Keratinocyte (primary cell): ENCODE results near the gene ZGRF1. TPM values are rescaled to one million over a fixed set of nuclear protein-coding genes. Genes with fewer than 3 reads are reported as not detected.
A peak's percentile ranks its signal among the peaks of the same experiment; 100 is the strongest.

Experiments used
- DNase-seq: peaks from one replicate; pipeline ENCODE4 v3.0.0-alpha.2; 2011; ENCODE audit warnings: low read depth, missing footprints, low spot score
- FAIRE-seq: peaks from 2 replicates; lab custom pipeline; 2011; peaks lifted over from hg19 to GRCh38; lab: Jason Lieb, UNC
- H2AFZ ChIP-seq: 2 replicates; pipeline ENCODE4 v1.6.0; 2012; ENCODE audit warnings: low read length, control low read depth, inconsistent platforms; ENCODE audit not compliant: control insufficient read depth
- H3K27ac ChIP-seq: 2 replicates; pipeline ENCODE4 v1.5.1; 2011; ENCODE audit warnings: low read length; ENCODE audit not compliant: control insufficient read depth, insufficient read depth
- H3K27me3 ChIP-seq: 3 replicates; pipeline ENCODE4 v1.6.0; 2011; ENCODE audit warnings: low read length; ENCODE audit not compliant: control insufficient read depth, insufficient read depth; ENCODE audit errors: extremely low read depth
- H3K36me3 ChIP-seq, 2 experiments: 2 replicates in 1 of 2; 3 replicates in 1 of 2; pipeline ENCODE4 v1.5.1; 2011; ENCODE audit warnings: low read length in 2 of 2, mild to moderate bottlenecking in 1 of 2; ENCODE audit not compliant: control insufficient read depth in 2 of 2, insufficient read depth in 2 of 2; ENCODE audit errors: extremely low read depth in 1 of 2
- H3K4me1 ChIP-seq: 3 replicates; pipeline ENCODE4 v1.5.1; 2011; ENCODE audit warnings: low read length; ENCODE audit not compliant: control insufficient read depth, insufficient read depth; ENCODE audit errors: extremely low read depth
- H3K4me2 ChIP-seq: 3 replicates; pipeline ENCODE4 v1.6.0; 2011; ENCODE audit warnings: low read depth, low read length; ENCODE audit not compliant: control insufficient read depth, insufficient read depth; ENCODE audit errors: extremely low read depth
- H3K4me3 ChIP-seq, 3 experiments: fragments of 200-600 bp in 1 of 3; sonication (generic) in 1 of 3; 2 replicates in 2 of 3; 3 replicates in 1 of 3; pipeline ENCODE4 v1.5.1; 2011 to 2016; ENCODE audit warnings: low read length in 3 of 3, mild to moderate bottlenecking in 3 of 3, control low read depth in 2 of 3, inconsistent platforms in 1 of 3, low read depth in 1 of 3, mixed read lengths in 1 of 3, mixed run types in 1 of 3, moderate library complexity in 1 of 3; ENCODE audit not compliant: control insufficient read depth in 2 of 3, insufficient read depth in 2 of 3; ENCODE audit errors: extremely low read depth in 1 of 3
- H3K79me2 ChIP-seq: 2 replicates; pipeline ENCODE4 v1.6.0; 2012; ENCODE audit warnings: low read length; ENCODE audit not compliant: control insufficient read depth, insufficient read depth
- H3K9ac ChIP-seq: 3 replicates; pipeline ENCODE4 v1.6.0; 2011; ENCODE audit warnings: low read length; ENCODE audit not compliant: control insufficient read depth, insufficient read depth; ENCODE audit errors: extremely low read depth
- H3K9me1 ChIP-seq: 3 replicates; pipeline ENCODE4 v1.6.0; 2011; ENCODE audit warnings: low read length; ENCODE audit not compliant: control insufficient read depth, insufficient read depth; ENCODE audit errors: extremely low read depth
- H3K9me3 ChIP-seq: 2 replicates; pipeline ENCODE4 v1.5.1; 2012; ENCODE audit warnings: low read depth, low read length; ENCODE audit not compliant: control insufficient read depth
- H4K20me1 ChIP-seq: 3 replicates; pipeline ENCODE4 v1.6.0; 2011; ENCODE audit warnings: low read length; ENCODE audit not compliant: control insufficient read depth, insufficient read depth; ENCODE audit errors: extremely low read depth
- CTCF ChIP-seq, 3 experiments: IDR thresholded peaks in 1 of 3; conservative IDR thresholded peaks in 1 of 3; optimal IDR thresholded peaks in 1 of 3; 2 replicates in 2 of 3; 3 replicates in 1 of 3; pipeline versions ENCODE3 to v1.5.1; 2011; ENCODE audit warnings: low read length in 3 of 3, mild to moderate bottlenecking in 3 of 3, moderate library complexity in 2 of 3, control low read depth in 1 of 3, inconsistent platforms in 1 of 3; ENCODE audit not compliant: insufficient read depth in 2 of 3; ENCODE audit errors: extremely low read depth in 1 of 3
- EZH2 ChIP-seq: IDR thresholded peaks from one replicate; pipeline ENCODE4 v1.6.1; 2012; ENCODE audit warnings: inconsistent platforms, mild to moderate bottlenecking, low read length, moderate library complexity
- dilution Hi-C: fragments of 300-500 bp; cut with MboI; formaldehyde crosslinking; loops from one replicate; pipeline ENCODE4 v1.7.0; 2020; ENCODE audit warnings: low sequenced_read_pairs; ENCODE audit not compliant: extremely low pct_ligation_motif_present
- polyA plus RNA-seq, 5 experiments: library from polyadenylated mRNA; depleted of rRNA in 3 of 5; stranded (reverse) in 3 of 5; stranded (forward) in 1 of 5; unstranded in 1 of 5; fragments of >200 nt; gene quantifications; 1 replicate in 1 of 5; 2 replicates in 3 of 5; 3 replicates in 1 of 5; pipeline versions ENCODE4 v1.2.1 to v1.2.3, GENCODE V29; 2011 to 2012; ENCODE audit warnings: missing spikeins in 2 of 5, low read depth in 1 of 5, low replicate concordance in 1 of 5

ZGRF1 gene
- polyA plus RNA-seq, 1 donor (not counting 4 experiments of a cell fraction or from before 2014, with no cell fraction given) = 3.6 TPM

DNA sequence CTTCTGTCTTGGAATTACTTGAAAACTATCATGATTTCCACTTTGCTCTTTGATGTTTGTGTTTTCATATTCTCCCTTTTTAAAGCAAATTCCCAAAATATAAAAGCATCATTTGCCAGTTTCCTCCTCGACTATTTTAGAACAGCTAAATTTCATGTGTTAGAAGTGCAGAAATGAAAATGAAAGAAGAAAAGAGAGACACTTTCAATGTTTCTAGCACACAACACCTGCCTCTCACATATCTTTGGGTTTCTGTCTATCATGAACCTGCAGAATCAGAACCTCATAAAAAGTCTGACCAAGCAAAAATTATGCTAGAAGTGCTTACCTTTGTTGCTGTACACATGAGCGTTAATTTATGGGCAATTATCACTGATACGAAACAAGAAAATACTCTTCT, 118.8 kb downstream of the ZGRF1 start:
- DNase-seq (no peak), FAIRE-seq (no peak)
- Histone ChIP-seq H3K79me2 (no peaks in the 10 kb centered on the region), H3K9me3 (peaks cover 2% of the 10 kb centered on the region), H3K36me3 (no peaks in the 10 kb centered on the region), H3K4me1 (peaks cover 5% of the 10 kb centered on the region), H3K4me2 (no peak overlapping the region), H3K9ac (no peak overlapping the region), H3K27ac (no peak overlapping the region), H3K27me3 (peaks cover 91% of the 10 kb centered on the region), H4K20me1 (peaks cover 9% of the 10 kb centered on the region), H3K9me1 (no peaks in the 10 kb centered on the region), H2AFZ (no peak overlapping the region), H3K4me3 (no peak overlapping the region)
- dilution Hi-C loops = no loop called here
- no peak for TF ChIP-seq CTCF (optimal IDR thresholded peaks at IDR 0.05 in 1 of 3, IDR thresholded peaks at IDR 0.05 in 1 of 3, conservative IDR thresholded peaks at IDR 0.05 in 1 of 3; ENCODE audit: extremely low read depth in 1 of 3, insufficient read depth in 2 of 3, low read length in 3 of 3)
- no peak for TF ChIP-seq EZH2

GRCh38 chr4:112517067-112517634, 119.6 kb downstream of the ZGRF1 start:
- no peak overlapping the region for H3K4me3 ChIP-seq
- H3K4me2 ChIP-seq = no peak overlapping the region
- DNase-seq (no peak), FAIRE-seq (no peak)
- H3K36me3 ChIP-seq = no peaks in the 10 kb centered on the region
- H2AFZ ChIP-seq = no peak overlapping the region
- dilution Hi-C loops = no loop called here
- H3K9me1 ChIP-seq = no peaks in the 10 kb centered on the region
- no peaks in the 10 kb centered on the region for H3K79me2 ChIP-seq
- peaks cover 2% of the 10 kb centered on the region for H3K9me3 ChIP-seq
- peaks cover 90% of the 10 kb centered on the region for H3K27me3 ChIP-seq
- H4K20me1 ChIP-seq = peaks cover 9% of the 10 kb centered on the region
- no peak overlapping the region for H3K27ac ChIP-seq
- H3K9ac ChIP-seq = no peak overlapping the region
- TF ChIP-seq EZH2 = peak; percentile 92
- no peak for TF ChIP-seq CTCF (optimal IDR thresholded peaks at IDR 0.05 in 1 of 3, IDR thresholded peaks at IDR 0.05 in 1 of 3, conservative IDR thresholded peaks at IDR 0.05 in 1 of 3; ENCODE audit: extremely low read depth in 1 of 3, insufficient read depth in 2 of 3, low read length in 3 of 3)
- H3K4me1 ChIP-seq = peaks cover 3% of the 10 kb centered on the region
